Vagina (tissue), 2 donors: Measurements from ENCODE around the gene ANO2.

ENCODE experiments used
- POLR2AphosphoS5 ChIP-seq, 2 donors: sonication (generic); formaldehyde crosslinking; IDR thresholded peaks; one replicate each; pipeline ENCODE4 v1.9.0; 2017; ENCODE audit warnings: antibody characterized with exemption in 2 of 2, mild to moderate bottlenecking in 2 of 2, low read depth in 1 of 2; ENCODE audit not compliant: insufficient read depth in 1 of 2
- TF ChIP-seq, protein P1 (sequence below), 3 experiments: fragments of 450-650 bp in 2 of 3; fragments of 200-600 bp in 1 of 3; sonication (generic) in 1 of 3; IDR thresholded peaks; one replicate each; pipeline ENCODE4 v1.5.1; 2017 to 2019; ENCODE audit warnings: antibody characterized with exemption in 3 of 3, mild to moderate bottlenecking in 2 of 3, moderate library complexity in 2 of 3

GRCh38 chr12:5982106-5982505, 37.0 kb upstream of the ANO2 start:
- TF ChIP-seq POLR2AphosphoS5 (IDR thresholded peaks at IDR 0.05; ENCODE audit: insufficient read depth in 1 of 2, low read depth in 1 of 2), result no peak
- TF ChIP-seq, protein P1, sequence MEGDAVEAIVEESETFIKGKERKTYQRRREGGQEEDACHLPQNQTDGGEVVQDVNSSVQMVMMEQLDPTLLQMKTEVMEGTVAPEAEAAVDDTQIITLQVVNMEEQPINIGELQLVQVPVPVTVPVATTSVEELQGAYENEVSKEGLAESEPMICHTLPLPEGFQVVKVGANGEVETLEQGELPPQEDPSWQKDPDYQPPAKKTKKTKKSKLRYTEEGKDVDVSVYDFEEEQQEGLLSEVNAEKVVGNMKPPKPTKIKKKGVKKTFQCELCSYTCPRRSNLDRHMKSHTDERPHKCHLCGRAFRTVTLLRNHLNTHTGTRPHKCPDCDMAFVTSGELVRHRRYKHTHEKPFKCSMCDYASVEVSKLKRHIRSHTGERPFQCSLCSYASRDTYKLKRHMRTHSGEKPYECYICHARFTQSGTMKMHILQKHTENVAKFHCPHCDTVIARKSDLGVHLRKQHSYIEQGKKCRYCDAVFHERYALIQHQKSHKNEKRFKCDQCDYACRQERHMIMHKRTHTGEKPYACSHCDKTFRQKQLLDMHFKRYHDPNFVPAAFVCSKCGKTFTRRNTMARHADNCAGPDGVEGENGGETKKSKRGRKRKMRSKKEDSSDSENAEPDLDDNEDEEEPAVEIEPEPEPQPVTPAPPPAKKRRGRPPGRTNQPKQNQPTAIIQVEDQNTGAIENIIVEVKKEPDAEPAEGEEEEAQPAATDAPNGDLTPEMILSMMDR (IDR thresholded peaks at IDR 0.05), result no peak
